ENCODE data around the gene TTC13.

TTC13 gene

DNA sequence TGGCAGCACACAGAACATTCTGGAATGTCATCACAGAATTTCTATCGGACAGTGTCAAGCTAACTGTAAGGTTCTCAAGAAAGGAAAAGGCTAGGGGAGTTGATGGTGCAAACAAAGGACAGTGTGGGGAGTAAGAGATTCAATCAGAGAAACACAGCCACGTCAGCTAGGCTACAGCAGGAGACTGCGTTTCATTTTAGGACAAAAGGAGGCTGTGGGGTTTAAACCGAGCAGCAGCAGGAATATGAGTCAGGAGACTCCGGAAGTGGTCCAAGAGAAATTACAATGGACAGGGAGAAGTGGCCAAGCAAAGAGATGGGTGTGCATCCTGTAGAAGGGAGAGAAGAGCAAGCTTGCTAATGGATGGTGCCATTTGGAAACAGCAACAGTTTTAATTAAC lies 72.9 kb downstream of the TTC13 start:
- no peak for DNase-seq (ENCODE audit: low read depth)

DNA sequence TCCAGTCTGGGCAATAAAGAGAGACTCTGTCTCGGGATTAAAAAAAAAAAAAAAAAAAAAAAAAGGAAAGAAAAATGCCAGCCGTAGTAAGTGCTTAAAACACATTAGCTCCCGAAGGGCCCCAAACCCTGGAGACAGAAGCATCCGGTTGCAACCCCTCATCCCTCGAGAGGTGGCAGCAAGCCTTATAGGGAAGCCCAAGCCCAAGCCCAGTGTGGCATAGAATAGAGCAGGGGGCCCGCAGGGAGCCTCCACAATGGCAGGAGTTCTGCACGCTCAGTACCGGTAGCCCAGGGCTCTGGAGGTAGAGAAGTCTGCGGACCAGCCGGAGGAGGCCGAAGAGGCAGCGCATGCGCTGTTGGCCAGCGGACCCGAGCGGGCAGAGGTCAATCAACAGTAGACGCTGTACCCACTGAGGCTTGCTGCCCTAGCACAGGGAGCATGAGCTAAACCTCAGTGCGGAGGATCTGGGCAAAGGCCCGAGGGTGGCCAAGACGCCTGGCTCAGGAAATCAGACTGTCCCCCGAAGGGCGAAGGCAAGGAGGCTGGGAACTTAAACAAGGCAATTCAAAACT lies 76.2 kb downstream of the TTC13 start:
- DNase-seq (ENCODE audit: low read depth): no peak

DNA sequence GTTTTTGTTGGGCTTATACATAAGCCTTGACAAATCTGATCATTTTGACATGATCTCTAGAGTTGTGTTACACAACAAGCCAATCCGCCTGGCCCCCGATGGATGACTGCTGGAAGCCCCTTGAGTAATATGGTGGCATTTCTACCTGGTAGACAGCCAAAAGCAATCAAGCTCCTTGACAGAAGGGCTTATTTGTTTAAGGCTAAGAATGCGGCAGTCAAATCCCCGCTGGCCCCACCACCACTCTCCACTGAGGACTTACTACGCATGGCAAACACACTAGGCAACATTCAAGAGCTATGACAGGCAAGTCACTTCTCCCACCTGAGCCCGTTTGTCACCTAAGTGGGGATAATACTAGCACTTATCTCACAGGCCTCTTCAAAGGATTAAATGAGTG lies 77.0 kb downstream of the TTC13 start:
- DNase-seq (ENCODE audit: low read depth): no peak

DNA sequence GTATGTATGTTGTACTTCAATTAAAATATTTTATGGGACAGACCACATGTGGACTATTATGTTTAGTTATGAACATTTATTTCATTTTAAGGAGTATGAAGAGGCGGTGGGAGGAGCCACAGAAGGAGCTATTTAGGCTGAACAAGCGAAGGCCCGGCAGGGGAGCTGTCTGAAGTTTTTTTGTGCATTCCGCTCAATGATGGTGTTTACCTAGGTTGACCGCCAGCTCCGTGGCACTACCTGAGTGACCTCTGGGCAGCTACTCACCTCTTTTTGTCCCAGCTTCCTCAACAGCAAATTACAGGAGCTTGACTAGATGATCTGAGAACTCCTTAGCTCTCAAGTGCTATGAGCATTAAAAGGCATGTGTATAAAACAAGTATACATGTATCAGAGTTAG lies 77.7 kb downstream of the TTC13 start:
- no peak for DNase-seq (ENCODE audit: low read depth)

DNA sequence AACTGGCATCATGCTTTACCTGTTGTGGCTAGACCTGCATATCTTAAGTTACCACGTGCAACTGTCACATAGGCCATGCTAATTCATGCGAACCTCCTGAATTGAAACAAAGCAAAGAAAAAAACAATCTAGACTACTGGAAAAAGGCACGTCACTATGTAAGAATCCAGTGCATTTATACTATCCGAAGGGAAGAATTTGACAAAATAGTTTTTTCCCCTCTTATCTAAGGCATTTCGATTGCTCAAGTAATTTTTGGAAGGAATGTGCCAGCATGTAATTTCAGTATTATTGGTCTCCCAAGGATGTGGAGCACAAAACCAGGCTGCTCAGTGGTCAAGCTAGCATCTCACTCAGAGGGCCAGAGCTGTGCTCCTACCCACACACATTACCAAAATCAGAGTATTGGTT lies 78.8 kb downstream of the TTC13 start:
- no peak for DNase-seq (ENCODE audit: low read depth)

DNA sequence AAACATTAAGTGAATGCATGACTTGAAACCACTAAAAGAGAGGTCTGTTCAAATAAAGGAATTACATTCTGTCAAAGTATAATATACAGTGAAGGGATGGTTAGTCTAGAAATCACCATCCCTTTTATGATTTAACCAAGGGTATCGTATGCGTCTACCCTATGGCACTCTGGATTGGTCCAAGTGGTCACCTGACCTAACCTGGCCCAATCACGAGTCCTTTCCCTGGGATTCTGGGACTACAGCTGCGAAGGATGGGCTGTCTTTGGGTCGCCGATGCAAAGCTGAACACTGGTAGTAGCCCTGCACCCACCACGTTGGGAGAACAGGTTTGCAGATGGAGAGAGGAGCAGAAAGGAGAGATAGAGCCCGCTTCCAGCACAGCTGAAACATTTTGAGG lies 79.9 kb downstream of the TTC13 start:
- DNase-seq (ENCODE audit: low read depth): no peak

DNA sequence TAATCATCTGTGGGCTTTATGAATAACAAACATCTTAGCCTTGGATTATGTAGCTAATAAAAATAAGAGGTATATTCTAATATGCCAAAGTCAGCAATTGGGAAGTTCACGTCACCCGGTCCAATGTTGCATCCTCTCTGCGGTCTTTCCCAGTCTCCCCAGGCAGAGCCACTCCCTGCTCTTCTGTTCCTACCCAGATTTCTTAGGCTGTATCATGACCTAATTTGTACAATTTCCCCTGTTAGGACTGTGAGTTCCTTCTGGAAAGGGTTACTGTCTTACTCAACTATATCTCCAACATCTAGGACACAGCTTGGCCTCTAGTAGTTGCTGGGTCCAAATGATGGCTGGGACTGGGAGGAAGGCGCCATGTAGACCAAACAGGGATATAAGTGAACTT lies 80.5 kb downstream of the TTC13 start:
- no peak for DNase-seq (ENCODE audit: low read depth)

DNA sequence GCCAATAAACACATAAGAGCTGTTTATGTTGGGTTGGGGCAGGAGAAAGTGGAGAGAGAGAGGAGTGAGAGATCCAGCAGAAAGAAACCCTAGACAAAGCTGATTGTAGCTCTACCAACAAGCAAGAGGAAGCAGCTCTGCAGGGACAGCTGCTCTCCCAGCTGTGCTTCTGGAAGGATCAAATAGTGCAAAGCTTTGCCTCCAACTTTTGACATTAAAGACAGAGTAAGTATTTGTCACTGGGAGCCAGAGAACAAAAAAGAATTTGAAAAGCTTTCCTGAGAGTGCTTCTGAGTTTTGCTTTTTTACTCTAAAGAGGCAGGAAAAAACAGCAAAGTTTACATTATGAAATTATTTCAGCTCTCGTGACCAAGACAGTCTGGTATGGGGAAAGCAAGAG lies 81.9 kb downstream of the TTC13 start:
- DNase-seq (ENCODE audit: low read depth): no peak

DNA sequence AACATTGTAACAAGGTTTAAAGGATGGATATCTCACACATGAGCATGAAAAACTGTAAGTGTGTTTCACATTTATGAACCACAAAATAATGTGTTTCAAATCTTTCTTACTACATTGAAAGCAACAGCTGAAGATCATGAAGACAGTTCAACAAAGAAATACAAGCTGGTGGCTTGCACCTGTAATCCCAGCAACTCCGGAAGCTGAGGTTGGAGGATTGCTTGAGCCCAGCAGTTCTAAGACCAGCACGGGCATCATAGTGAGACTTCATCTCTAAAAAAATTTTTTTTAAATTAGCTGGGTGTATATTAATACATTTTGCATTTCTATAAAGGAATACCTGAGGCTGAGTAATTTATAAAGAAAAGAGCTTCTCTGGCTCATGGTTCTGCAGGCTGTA lies 83.2 kb downstream of the TTC13 start:
- no peak for DNase-seq (ENCODE audit: low read depth)

DNA sequence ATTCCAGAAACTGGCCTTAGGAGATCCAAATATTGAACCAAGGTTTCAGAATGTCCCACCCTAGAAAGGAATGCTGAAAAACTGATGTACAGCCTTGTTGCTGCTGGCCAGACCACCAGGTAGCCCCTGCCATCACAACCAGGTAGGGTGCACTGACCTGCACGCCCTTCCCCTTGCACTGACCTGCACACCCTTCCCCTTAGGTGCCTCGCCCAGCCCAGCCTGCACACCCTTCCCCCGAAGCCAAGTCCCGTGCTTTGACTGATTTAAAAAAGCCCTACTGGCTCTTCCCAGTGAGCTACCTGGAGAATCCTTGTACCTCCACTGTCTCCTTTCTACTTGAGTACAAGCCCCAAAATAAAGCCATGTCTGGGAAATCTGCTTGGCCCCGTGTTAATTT lies 84.0 kb downstream of the TTC13 start:
- no peak for DNase-seq (ENCODE audit: low read depth)

DNA sequence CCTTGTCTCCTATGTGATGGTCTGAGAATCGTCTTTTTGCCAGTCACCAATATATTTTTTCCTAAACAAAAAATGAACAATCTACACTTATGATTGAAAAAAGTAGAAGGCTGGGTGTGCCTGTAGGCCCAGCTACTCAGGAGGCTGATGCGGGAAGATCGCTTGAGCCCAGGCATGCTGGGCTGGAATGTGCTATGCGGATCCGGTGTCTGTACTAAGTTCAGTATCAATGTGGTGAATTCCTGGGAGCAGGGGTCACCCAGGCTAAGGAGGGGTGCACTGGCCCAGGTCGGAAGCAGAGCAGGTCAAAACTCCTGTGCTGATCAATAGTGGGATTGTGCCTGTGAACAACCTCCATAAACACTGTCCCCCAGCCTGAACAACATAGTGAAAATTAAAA lies 84.6 kb downstream of the TTC13 start:
- DNase-seq (ENCODE audit: low read depth): no peak

DNA sequence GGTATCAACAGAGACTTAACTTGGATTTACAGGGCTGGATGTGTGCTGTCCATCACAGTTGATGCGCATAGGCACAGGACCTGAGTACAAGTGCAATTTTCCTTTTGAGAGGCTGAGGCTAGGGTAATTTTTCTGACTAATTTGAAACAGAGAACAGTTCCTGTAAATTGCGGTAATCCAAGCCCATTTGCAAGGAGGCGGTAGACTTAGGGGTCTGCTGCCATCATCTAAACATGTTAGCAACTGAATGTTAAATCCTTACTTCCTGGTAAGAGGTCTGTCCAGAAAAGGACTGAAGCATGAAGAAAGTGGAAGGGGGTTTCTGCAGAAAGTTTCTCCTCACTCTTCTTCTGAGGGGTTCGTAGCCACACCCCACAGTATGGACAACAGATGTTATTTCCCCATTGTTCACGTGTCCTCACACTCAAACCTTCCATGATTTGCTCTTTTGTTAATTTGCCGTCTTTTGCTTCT lies 86.6 kb downstream of the TTC13 start:
- no peak for DNase-seq (ENCODE audit: low read depth)

DNA sequence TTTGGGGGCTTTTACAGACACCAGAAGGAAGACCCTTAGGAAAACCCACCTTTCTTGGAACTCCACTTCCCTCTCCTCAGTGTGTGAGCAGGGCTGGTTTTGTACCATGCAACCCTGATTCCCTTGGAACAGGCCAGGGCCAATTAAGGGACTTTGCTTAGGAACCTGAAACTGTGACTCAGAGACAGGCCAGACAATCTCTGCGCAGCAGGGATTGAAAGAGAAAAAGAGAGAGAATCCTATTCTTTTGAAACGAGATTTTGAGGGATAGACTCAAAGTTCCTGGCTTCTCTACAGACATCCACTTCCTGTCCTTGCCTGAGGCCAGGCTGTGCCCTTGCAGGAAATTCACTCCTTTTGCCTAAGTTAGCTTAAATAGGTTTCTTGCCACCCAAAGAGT lies 87.2 kb downstream of the TTC13 start:
- DNase-seq (ENCODE audit: low read depth): no peak

DNA sequence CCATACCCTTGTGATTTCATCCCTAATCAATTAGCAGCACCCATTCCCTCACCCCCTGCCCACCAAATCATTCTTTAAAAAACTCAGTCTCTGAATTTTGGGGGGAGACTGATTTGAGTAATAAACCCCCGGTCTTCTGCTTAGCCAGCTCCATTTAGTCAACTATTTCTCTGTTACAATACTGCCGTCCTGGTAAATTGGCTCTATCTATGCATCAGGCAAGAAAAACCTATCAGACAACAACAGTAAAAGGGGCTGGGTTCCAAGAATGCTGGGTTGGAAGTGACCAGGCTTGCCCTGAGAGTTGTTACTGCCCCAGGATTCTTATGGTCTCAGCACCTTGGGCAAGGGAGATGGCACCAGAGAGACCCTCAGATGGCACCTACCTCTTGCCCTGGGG lies 94.0 kb downstream of the TTC13 start:
- DNase-seq (ENCODE audit: low read depth): no peak

DNA sequence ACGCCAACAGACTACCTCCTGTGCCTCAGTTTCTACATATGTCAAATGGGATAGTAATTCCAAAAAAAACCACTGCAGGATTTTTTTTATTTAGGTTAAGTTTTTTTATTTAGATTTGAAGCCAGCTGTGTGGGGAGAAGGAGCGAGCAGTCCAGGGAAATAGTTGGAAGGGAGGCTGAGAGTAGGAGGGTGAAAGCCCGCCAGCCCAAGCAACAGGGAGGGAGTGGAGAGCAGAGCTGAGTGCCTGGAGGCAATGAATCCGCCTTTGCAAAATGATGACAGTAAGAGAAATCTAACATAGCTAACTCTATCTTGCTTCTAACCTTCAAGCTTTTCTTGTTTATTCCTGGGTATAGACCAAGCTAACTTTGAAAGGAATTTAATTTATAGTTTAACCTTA lies 94.7 kb downstream of the TTC13 start:
- DNase-seq (ENCODE audit: low read depth): no peak

DNA sequence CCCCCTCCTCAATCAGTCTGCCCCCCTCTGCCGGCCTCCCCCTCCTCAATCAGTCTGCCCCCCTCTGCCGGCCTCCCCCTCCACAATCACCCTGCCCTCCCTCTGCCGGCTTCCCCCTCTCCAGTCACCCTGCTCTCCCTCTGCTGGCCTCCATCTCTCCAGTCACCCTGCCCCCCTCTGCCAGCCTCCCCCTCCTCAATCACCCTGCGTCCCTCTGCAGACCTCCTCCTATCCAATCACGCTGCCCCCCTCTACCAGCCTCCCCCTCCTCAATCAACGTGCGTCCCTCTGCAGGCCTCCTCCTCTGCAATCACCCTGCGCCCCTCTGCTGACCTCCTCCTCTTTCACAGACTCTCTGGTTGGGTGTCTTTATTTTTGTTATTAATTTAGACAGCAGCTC lies 98.9 kb downstream of the TTC13 start:
- no peak for DNase-seq (ENCODE audit: low read depth)

DNA sequence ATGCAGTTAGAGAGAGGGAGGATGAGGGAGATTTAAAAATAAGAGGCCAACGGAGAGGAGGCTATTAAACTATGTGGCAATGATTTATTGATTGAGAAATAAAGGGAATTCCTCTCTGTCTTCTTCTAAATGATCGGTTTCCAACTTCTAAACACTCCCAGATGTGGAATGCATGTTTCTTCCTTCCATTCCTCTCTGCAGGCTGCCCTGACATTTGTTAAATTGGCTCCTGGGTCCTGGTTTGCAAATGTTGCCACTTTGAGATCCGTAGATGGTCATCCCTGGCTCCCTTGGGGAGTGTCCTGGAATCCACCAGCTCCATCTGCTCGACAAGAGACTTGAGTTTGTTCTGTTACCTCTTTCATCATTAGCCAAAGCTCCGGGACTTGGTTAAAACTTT lies 100.1 kb downstream of the TTC13 start:
- DNase-seq (ENCODE audit: low read depth): no peak

DNA sequence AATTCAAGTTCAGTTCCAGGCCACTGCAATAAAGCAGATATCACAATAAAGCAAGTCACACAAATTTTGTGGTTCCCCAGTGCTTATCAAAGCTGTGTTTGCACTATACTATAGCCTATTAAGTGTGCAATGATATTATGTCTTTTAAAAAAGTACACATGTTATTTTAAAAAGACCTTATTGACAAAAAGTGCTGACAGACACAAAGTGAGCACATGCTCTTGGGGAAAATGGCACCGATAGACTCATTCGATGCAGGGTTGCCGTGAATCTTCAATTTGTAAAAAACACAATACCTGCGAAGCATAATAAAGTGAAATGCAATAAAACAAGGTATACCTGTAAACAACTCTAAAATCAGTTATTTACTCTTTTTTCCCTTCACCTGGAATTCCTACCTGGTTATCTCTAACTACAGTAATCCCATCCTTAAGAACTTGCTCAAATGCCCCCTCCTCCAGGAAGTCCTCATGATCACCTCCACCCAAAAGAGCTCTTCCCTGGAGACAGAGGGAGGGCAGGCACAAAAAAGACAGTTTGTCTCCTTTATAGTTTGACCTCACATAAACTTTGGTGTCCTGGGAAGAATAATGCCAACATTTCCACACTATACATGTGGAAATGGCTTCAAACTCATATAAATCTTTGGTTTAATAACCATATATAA lies 100.6 kb downstream of the TTC13 start:
- DNase-seq (ENCODE audit: low read depth): no peak

DNA sequence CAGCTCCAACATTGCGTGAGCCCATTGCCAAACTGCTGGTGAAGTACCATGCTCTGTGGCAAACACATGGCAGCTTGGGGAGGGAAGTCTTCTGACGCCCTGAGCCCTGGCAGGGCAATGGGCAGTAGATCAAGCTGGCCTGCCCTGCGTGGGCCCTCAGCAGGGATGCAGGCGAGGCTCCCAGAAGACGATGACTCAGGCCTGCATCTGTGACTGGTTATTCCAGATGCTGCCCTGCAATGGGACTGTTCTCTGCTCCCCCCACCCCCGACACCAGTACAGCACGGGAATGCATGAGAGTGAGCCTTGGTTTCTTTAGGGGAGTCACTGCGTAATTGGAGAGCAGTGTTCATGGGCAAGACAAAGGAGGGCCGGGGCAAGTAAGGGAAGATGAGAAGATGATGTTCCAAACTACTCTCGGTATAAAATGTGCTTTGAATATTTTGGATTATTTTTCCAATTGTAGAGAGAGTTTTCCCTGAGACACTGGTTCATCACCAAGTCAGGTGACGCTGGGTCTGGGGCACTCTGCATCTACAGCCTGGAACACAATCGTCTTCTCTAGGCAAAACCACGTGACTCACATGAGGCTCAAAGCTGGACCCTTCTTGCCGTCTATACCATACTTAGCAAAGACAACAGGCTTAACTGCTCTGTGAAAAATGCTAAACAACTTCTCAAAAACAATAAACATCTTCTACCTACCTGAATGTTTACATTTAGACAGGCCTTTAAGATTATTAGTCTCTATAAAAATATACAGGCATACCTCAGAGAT lies 101.3 kb downstream of the TTC13 start:
- no peak for DNase-seq (ENCODE audit: low read depth)

DNA sequence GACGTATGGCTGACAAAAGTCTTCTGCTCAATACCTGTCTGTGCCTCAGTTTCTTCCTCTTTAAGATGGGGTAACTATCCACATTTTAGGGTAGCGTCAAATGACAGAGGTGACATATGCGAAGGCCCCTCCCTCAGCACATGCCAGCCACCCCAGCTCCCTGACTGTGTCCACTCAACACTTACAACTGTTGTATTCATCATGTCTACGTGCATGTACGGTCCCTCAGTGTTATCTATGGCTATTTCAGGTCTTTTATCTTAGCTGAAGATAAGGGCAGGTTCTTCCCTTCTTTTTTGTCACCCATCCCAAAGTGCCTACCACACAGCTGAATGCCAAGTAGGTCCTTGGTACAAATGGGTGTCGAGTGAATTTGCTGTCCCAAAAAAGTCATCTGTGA lies 102.0 kb downstream of the TTC13 start:
- no peak for DNase-seq (ENCODE audit: low read depth)

DNA sequence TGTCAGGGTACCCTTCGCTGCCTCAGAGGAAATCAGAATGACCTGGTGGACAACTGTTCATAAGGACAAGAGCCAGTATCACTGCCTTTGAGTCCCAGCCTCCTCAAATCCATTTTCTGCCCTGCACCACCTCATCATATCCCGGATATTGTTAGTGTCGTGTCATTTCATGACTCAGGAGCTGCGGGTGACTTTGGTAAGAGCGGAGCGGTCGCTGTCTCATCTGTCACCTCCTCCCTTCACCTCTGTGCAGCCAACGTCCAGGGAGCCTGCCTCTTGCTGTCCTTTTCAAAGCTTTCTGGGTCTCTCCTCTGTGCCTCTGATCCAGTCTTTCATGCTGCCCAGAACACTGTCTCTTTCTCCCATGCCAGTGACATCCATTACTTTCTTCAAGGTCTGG lies 103.3 kb downstream of the TTC13 start:
- no peak for DNase-seq (ENCODE audit: low read depth)

DNA sequence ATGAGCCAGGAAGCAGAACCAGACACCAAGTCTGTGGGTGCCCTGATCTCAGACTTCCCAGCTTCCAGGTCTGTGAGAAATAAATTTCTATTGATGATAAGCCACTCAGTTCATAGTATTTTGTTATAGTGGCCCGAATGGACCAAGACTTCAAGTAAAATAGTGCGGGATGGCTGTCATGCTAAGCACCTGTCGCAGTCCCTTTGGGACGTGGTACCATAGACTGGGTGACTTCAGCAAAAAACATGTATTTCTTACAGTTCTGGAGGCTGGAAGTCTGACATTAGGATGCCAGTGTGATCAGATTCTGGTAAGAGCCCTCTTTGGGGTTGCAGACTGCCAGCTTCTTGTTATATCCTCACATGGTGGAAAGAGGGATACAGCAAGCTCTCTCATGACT lies 107.7 kb downstream of the TTC13 start:
- DNase-seq (ENCODE audit: low read depth): no peak

DNA sequence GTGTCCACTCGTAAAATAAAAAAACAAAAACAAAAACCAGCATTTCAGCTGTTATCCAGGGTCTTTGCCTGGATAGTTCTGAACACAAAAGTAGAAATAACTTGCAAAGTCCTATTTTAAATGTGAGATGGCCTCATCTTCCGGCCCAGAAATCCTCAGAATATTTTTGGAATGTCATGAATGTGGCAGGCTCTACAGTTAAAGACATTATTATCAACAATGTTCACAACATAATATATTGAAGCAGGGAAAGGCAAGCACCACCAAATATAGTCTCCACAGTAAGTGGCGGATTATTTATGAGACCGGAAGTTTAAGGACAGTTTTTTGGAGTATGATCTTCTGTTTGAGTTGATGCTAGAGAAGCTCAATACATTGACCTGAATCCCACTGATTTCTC lies 109.2 kb downstream of the TTC13 start:
- DNase-seq (ENCODE audit: low read depth): no peak

All from activated T-cell treated with anti-CD3 and anti-CD28 coated beads for 24 hours (primary cell).